Measurements from ENCODE around the gene ZNF783. TPM values are rescaled to one million over a fixed set of nuclear protein-coding genes. Genes with fewer than 3 reads are reported as not detected.
A peak's percentile ranks its signal among the peaks of the same experiment; 100 is the strongest.
"Not testable (repeated sequence)": the region's sequence is repeated elsewhere in the genome, so short reads cannot be mapped to it uniquely, and the experiment has no call there.

The ZNF783 gene
- total RNA-seq, result 4.3 TPM
- long read RNA-seq, partial matches to known transcripts, result 7 of 8 reads
- long read RNA-seq, other reads (novel, unspliced or antisense), result 1 of 8 reads

GRCh38 chr7:149261829-149262617 is at the start of gene ZNF783:
ZNF783 (plus strand) TSS chr7:149262196; CDS start chr7:149262334, 138 bp downstream.
- intact Hi-C loops (cut with DNase I), result loop anchor here (5.0 kb wide), 1 partner anchor 235 kb away; the partner anchor contains the start of gene ZNF746
- ATAC-seq, result peak; percentile 97

GRCh38 chr7:149214020-149214720 is 47.8 kb upstream of the ZNF783 start:
- ATAC-seq (peak; percentile 75), DNase-seq (ENCODE audit: missing footprints) (no peak)
- intact Hi-C loops (cut with DNase I), result no loop called here

More at GRCh38 chr7:149261829-149262617, at the start of gene ZNF783:
- DNase-seq (ENCODE audit: missing footprints), result peak; percentile 94

GRCh38 chr7:149216402-149216801 is 45.6 kb upstream of the ZNF783 start:
- DNase-seq (ENCODE audit: missing footprints) (no peak), ATAC-seq (no peak)
- intact Hi-C loops (cut with DNase I), result no loop called here

GRCh38 chr7:149217570-149217969 is 44.4 kb upstream of the ZNF783 start:
- no peak for ATAC-seq
- no peak for DNase-seq (ENCODE audit: missing footprints)
- intact Hi-C loops (cut with DNase I), result no loop called here

GRCh38 chr7:149218469-149219420 is 43.3 kb upstream of the ZNF783 start:
- intact Hi-C loops (cut with DNase I), result no loop called here
- DNase-seq (ENCODE audit: missing footprints), result no peak
- ATAC-seq, result no peak

GRCh38 chr7:149220534-149220933 is 41.5 kb upstream of the ZNF783 start:
- ATAC-seq (no peak), DNase-seq (ENCODE audit: missing footprints) (no peak)
- intact Hi-C loops (cut with DNase I), result no loop called here

- intact Hi-C loops (cut with DNase I), result no loop called here
- DNase-seq (ENCODE audit: missing footprints) (no peak), ATAC-seq (no peak)
Measured at GRCh38 chr7:149223176-149223575, 38.8 kb upstream of the ZNF783 start.

GRCh38 chr7:149223761-149224160 is 38.2 kb upstream of the ZNF783 start:
- intact Hi-C loops (cut with DNase I), result no loop called here
- DNase-seq (ENCODE audit: missing footprints) (no peak), ATAC-seq (no peak)

GRCh38 chr7:149224352-149224751 is 37.6 kb upstream of the ZNF783 start:
- intact Hi-C loops (cut with DNase I), result no loop called here
- no peak for DNase-seq (ENCODE audit: missing footprints)
- no peak for ATAC-seq

- DNase-seq (ENCODE audit: missing footprints) (peak; percentile 16), ATAC-seq (no peak)
Measured at GRCh38 chr7:149225106-149225505, 36.9 kb upstream of the ZNF783 start.

GRCh38 chr7:149225656-149226055 is 36.3 kb upstream of the ZNF783 start:
- intact Hi-C loops (cut with DNase I), result no loop called here
- no peak for ATAC-seq
- DNase-seq (ENCODE audit: missing footprints), result no peak

More at GRCh38 chr7:149225106-149225505, 36.9 kb upstream of the ZNF783 start:
- intact Hi-C loops (cut with DNase I), result no loop called here

- ATAC-seq; DNase-seq (ENCODE audit: missing footprints); intact Hi-C loops (cut with DNase I): not testable (repeated sequence)
Measured at GRCh38 chr7:149226366-149226765, 35.6 kb upstream of the ZNF783 start.

- no peak for ATAC-seq
- no peak for DNase-seq (ENCODE audit: missing footprints)
- intact Hi-C loops (cut with DNase I), result no loop called here
Measured at GRCh38 chr7:149226840-149227494, 35.0 kb upstream of the ZNF783 start.

- intact Hi-C loops (cut with DNase I), result no loop called here
- DNase-seq (ENCODE audit: missing footprints) (no peak), ATAC-seq (no peak)
Measured at GRCh38 chr7:149228831-149229471, 33.0 kb upstream of the ZNF783 start.

GRCh38 chr7:149229526-149229925 is 32.5 kb upstream of the ZNF783 start:
- intact Hi-C loops (cut with DNase I), result no loop called here
- DNase-seq (ENCODE audit: missing footprints) (no peak), ATAC-seq (peak; percentile 9)

GRCh38 chr7:149232362-149232761 is 29.6 kb upstream of the ZNF783 start:
- intact Hi-C loops (cut with DNase I), result no loop called here
- DNase-seq (ENCODE audit: missing footprints), result no peak
- no peak for ATAC-seq

- DNase-seq (ENCODE audit: missing footprints); ATAC-seq; intact Hi-C loops (cut with DNase I): not testable (repeated sequence)
Measured at GRCh38 chr7:149233655-149234204, 28.3 kb upstream of the ZNF783 start.
